ENCODE data around the gene MRC2. TPM values are rescaled to one million over a fixed set of nuclear protein-coding genes. Genes with fewer than 3 reads are reported as not detected.
"Not testable (repeated sequence)": the region's sequence is repeated elsewhere in the genome, so short reads cannot be mapped to it uniquely, and the experiment has no call there.

The MRC2 gene
- polyA plus RNA-seq, 3 donors from 2014 or later = not detected

- Mint-ChIP-seq H3K9me3 (no peaks in the 10 kb centered on the region), H3K27ac (no peak overlapping the region), H3K4me3 (no peak overlapping the region), H3K36me3 (no peaks in the 10 kb centered on the region), H3K4me1 (no peaks in the 10 kb centered on the region), H3K27me3 (ENCODE audit: low read depth in 3 of 3) (no peaks in the 10 kb centered on the region)
- no peak for DNase-seq
Measured at GRCh38 chr17:62676952-62677596, 49.6 kb downstream of the MRC2 start.

- no peak overlapping the region for H3K4me3 Mint-ChIP-seq
- DNase-seq = no peak
- no peaks in the 10 kb centered on the region for H3K36me3 Mint-ChIP-seq
- H3K27ac Mint-ChIP-seq = no peak overlapping the region
- no peaks in the 10 kb centered on the region for H3K27me3 Mint-ChIP-seq (ENCODE audit: low read depth in 3 of 3)
- no peaks in the 10 kb centered on the region for H3K4me1 Mint-ChIP-seq
- no peaks in the 10 kb centered on the region for H3K9me3 Mint-ChIP-seq
Measured at GRCh38 chr17:62678214-62678919, 50.9 kb downstream of the MRC2 start.

- Mint-ChIP-seq H3K4me3 (no peak overlapping the region), H3K27ac (no peak overlapping the region), H3K27me3 (ENCODE audit: low read depth in 3 of 3) (no peaks in the 10 kb centered on the region), H3K36me3 (no peaks in the 10 kb centered on the region), H3K4me1 (no peaks in the 10 kb centered on the region), H3K9me3 (no peaks in the 10 kb centered on the region)
- no peak for DNase-seq
Measured at GRCh38 chr17:62679866-62680377, 52.5 kb downstream of the MRC2 start.

GRCh38 chr17:62680541-62681052 is 53.1 kb downstream of the MRC2 start:
- peaks cover 0 to 1% (median 0%) of the 10 kb centered on the region in 3 donors for H3K27me3 Mint-ChIP-seq (ENCODE audit: low read depth in 3 of 3)
- no peaks in the 10 kb centered on the region for H3K9me3 Mint-ChIP-seq
- no peak overlapping the region for H3K4me3 Mint-ChIP-seq
- no peak overlapping the region for H3K27ac Mint-ChIP-seq
- H3K4me1 Mint-ChIP-seq = no peaks in the 10 kb centered on the region
- DNase-seq = no peak
- no peaks in the 10 kb centered on the region for H3K36me3 Mint-ChIP-seq

- Mint-ChIP-seq H3K27me3 (ENCODE audit: low read depth in 3 of 3) (peaks cover 0 to 1% (median 0%) of the 10 kb centered on the region in 3 donors), H3K36me3 (no peaks in the 10 kb centered on the region), H3K4me1 (no peaks in the 10 kb centered on the region), H3K9me3 (no peaks in the 10 kb centered on the region), H3K27ac (no peak overlapping the region), H3K4me3 (no peak overlapping the region)
- DNase-seq = no peak
Measured at GRCh38 chr17:62681061-62681938, 53.8 kb downstream of the MRC2 start.

DNA sequence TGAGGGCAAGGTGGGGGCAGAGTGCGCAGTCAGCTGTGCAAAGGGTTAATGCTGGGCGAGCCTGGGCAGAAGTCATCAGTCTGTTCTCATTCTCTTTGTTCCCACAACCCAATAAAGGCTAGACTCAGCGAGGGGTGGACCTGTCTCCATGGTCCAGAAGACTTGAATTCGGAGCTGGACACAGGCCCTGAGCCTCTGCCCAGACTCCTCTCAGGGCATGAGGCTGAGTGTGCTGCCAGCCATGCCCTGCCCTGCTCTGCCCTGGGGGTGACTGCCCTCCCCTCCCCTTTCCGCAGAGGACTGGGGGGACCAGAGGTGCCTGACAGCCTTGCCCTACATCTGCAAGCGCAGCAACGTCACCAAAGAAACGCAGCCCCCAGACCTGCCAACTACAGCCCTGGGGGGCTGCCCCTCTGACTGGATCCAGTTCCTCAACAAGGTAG is 54.5 kb downstream of the MRC2 start:
- peaks cover 0 to 3% (median 1%) of the 10 kb centered on the region in 3 donors for H3K27me3 Mint-ChIP-seq (ENCODE audit: low read depth in 3 of 3)
- no peaks in the 10 kb centered on the region for H3K4me1 Mint-ChIP-seq
- DNase-seq = no peak
- H3K27ac Mint-ChIP-seq = no peak overlapping the region
- H3K36me3 Mint-ChIP-seq = no peaks in the 10 kb centered on the region
- no peaks in the 10 kb centered on the region for H3K9me3 Mint-ChIP-seq
- no peak overlapping the region for H3K4me3 Mint-ChIP-seq

DNA sequence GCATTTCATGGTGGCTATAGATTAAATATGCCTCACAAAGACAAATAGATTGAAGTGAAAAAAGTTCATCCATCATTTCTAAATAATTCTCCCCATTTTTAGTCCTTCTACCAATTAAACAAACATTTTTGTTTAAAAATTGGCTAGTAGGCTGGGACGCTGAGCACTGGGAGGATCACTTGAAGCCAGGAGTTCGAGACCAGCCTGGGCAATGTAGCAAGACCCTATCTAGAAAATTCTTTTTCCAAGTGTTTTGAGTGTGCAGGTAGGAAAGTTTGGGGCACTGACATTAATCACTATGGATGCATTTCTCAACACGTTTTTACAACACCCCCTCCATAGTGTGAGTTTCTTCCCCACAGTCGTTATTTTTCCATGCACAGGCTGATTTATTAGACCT is 56.7 kb downstream of the MRC2 start:
- no peak for DNase-seq
- peaks cover 1 to 3% (median 1%) of the 10 kb centered on the region in 3 donors for H3K27me3 Mint-ChIP-seq (ENCODE audit: low read depth in 3 of 3)
- H3K36me3 Mint-ChIP-seq = no peaks in the 10 kb centered on the region
- no peak overlapping the region for H3K4me3 Mint-ChIP-seq
- no peaks in the 10 kb centered on the region for H3K9me3 Mint-ChIP-seq
- H3K4me1 Mint-ChIP-seq = no peaks in the 10 kb centered on the region
- H3K27ac Mint-ChIP-seq = no peak overlapping the region

DNA sequence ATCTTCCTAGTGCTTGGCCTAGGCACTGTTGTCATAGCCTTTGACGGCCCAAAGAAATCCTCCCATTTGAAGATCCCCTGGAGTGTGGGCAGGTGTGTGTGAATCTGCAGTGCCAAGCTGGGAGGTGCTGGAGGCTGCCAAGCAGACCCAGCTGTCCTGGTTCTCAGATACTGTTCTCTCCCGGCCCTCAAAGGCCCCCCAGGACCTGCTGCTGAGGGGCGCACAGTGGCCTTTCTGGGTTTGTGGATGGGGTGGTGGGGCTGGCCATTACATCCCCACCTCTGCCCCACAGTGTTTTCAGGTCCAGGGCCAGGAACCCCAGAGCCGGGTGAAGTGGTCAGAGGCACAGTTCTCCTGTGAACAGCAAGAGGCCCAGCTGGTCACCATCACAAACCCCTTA is 60.5 kb downstream of the MRC2 start:
- peaks cover 1 to 3% (median 1%) of the 10 kb centered on the region in 3 donors for H3K27me3 Mint-ChIP-seq (ENCODE audit: low read depth in 3 of 3)
- DNase-seq = no peak

DNA sequence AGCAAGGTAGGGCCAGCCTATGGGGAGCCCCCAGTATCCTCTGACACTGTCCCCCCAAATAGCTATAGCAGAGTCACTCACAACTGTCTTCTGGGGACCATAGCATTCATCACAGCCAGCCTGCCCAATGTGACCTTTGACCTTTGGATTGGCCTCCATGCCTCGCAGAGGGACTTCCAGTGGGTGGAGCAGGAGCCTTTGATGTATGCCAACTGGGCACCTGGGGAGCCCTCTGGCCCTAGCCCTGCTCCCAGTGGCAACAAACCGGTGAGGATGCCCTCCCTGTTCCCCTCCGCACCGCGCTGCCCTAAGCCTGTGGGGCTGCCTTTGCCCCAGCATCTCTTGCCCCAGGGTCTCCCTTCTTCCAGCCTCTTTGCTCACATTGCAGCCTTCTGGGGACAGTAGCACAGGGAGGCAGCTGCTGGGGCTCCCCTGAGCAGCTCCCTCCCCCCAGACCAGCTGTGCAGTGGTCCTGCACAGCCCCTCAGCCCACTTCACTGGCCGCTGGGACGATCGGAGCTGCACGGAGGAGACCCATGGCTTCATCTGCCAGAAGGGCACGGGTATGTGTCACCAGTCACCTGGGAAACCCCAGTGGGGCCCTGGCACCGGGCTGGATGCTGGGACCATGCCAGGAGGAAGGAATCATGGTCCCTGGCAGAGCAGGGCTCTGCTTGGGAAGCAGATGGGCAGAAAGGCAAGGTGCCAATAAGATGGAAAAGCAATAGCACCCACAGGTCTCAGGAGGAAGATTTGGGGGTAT is 61.1 kb downstream of the MRC2 start:
- DNase-seq = no peak
- Mint-ChIP-seq H3K4me1 (no peaks in the 10 kb centered on the region), H3K4me3 (no peak overlapping the region), H3K9me3 (no peaks in the 10 kb centered on the region), H3K27ac (no peak overlapping the region), H3K36me3 (no peaks in the 10 kb centered on the region), H3K27me3 (ENCODE audit: low read depth in 3 of 3) (peaks cover 1 to 3% (median 1%) of the 10 kb centered on the region in 3 donors)

More for the DNA sequence above, 60.5 kb downstream of the MRC2 start:
- H3K27ac Mint-ChIP-seq = no peak overlapping the region
- H3K9me3 Mint-ChIP-seq = no peaks in the 10 kb centered on the region
- no peak overlapping the region for H3K4me3 Mint-ChIP-seq
- no peaks in the 10 kb centered on the region for H3K4me1 Mint-ChIP-seq
- no peaks in the 10 kb centered on the region for H3K36me3 Mint-ChIP-seq

GRCh38 chr17:62689441-62690167 is 62.1 kb downstream of the MRC2 start:
- no peak for DNase-seq
- Mint-ChIP-seq H3K27me3 (ENCODE audit: low read depth in 3 of 3) (peaks cover 1 to 3% (median 1%) of the 10 kb centered on the region in 3 donors), H3K4me1 (no peaks in the 10 kb centered on the region), H3K4me3 (no peak overlapping the region), H3K36me3 (no peaks in the 10 kb centered on the region), H3K9me3 (no peaks in the 10 kb centered on the region), H3K27ac (no peak overlapping the region)

DNA sequence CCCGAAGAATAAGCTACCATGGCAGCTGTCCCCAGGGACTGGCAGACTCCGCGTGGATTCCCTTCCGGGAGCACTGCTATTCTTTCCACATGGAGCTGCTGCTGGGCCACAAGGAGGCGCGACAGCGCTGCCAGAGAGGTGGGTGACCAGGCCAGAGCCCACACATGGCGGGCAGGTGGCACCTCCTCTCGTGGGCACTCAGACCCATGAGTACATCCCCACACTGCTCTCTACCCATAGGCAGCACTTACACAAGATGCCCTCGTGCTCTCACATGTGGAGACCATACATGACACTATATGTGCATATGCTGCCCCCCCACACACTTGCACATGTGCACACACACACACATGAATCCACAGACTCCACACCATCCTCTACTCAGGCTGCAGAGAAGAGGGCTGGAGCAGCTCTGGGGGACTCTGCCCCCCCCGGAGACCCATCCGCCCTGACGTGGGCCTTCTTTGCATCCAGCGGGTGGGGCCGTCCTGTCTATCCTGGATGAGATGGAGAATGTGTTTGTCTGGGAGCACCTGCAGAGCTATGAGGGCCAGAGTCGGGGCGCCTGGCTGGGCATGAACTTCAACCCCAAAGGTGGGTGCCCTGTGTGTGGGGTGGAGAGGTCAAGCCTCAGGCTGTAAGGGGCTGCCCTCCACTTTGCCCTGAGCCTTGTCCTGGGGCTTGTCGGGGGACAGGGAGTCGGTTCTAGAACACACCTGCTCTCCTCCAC is 62.9 kb downstream of the MRC2 start:
- Mint-ChIP-seq H3K4me3 (no peak overlapping the region), H3K27me3 (ENCODE audit: low read depth in 3 of 3) (peaks cover 1 to 3% (median 1%) of the 10 kb centered on the region in 3 donors), H3K9me3 (no peaks in the 10 kb centered on the region), H3K27ac (no peak overlapping the region), H3K36me3 (no peaks in the 10 kb centered on the region), H3K4me1 (no peaks in the 10 kb centered on the region)
- no peak for DNase-seq

- not testable (repeated sequence) for H3K27me3 Mint-ChIP-seq (ENCODE audit: low read depth in 3 of 3); H3K9me3 Mint-ChIP-seq; H3K4me3 Mint-ChIP-seq; H3K27ac Mint-ChIP-seq; H3K4me1 Mint-ChIP-seq; DNase-seq; H3K36me3 Mint-ChIP-seq
Measured at GRCh38 chr17:62691589-62691915, 64.1 kb downstream of the MRC2 start.

Data from immature natural killer cell (primary cell).